GM12801 (cell line): ENCODE results near the gene SCGB1C1.

Experiments used
- CTCF ChIP-seq: IDR thresholded peaks from one replicate; pipeline ENCODE4 v1.5.1; 2011; ENCODE audit warnings: control low read depth; ENCODE audit not compliant: insufficient read length; ENCODE audit errors: extremely low read depth

SCGB1C1 gene

GRCh38 chr11:214083-214482, 21.2 kb downstream of the SCGB1C1 start:
- TF ChIP-seq CTCF, result no peak

GRCh38 chr11:215581-216037, 22.7 kb downstream of the SCGB1C1 start:
- TF ChIP-seq CTCF, result no peak

- no peak for TF ChIP-seq CTCF
Measured at GRCh38 chr11:216081-216974, 23.4 kb downstream of the SCGB1C1 start.

GRCh38 chr11:217704-218103, 24.8 kb downstream of the SCGB1C1 start:
- TF ChIP-seq CTCF, result no peak

- TF ChIP-seq CTCF, result no peak
Measured at GRCh38 chr11:218815-219593, 26.1 kb downstream of the SCGB1C1 start.

GRCh38 chr11:221539-221938, 28.7 kb downstream of the SCGB1C1 start:
- no peak for TF ChIP-seq CTCF

GRCh38 chr11:221998-222789, 29.3 kb downstream of the SCGB1C1 start:
- TF ChIP-seq CTCF, result no peak
